ENCODE results near the gene CYP4A22.

GRCh38 chr1:47128221-47128620, 9.0 kb upstream of the CYP4A22 start:
- no peak for TF ChIP-seq CTCF (IDR thresholded peaks at IDR 0.05 in 2 of 3, conservative IDR thresholded peaks at IDR 0.05 in 1 of 3; ENCODE audit: insufficient read depth in 2 of 3, low read depth in 1 of 3, low read length in 3 of 3)
- TF ChIP-seq ZNF518B (CRISPR knock-in tag; IDR thresholded peaks at IDR 0.05), result no peak
- no peak for TF ChIP-seq CHD1 (IDR thresholded peaks at IDR 0.05; ENCODE audit: low read length)
- TF ChIP-seq BRF2 (IDR thresholded peaks at IDR 0.05; ENCODE audit: borderline replicate concordance, insufficient read depth, insufficient read length), result no peak
- TF ChIP-seq NFE2 (IDR thresholded peaks at IDR 0.05; ENCODE audit: low read depth), result no peak
- TF ChIP-seq SREBF1 (IDR thresholded peaks at IDR 0.05; ENCODE audit: borderline replicate concordance, low read depth, low read length), result no peak
- TF ChIP-seq UBTF (IDR thresholded peaks at IDR 0.05; ENCODE audit: borderline replicate concordance in 1 of 2, low read depth in 2 of 2, low read length in 2 of 2), result no peak
- no peak for TF ChIP-seq USF2 (CRISPR knock-in tag; IDR thresholded peaks at IDR 0.05)
- TF ChIP-seq ZNF76 (CRISPR knock-in tag; IDR thresholded peaks at IDR 0.05; ENCODE audit: borderline replicate concordance), result no peak
- no peak for TF ChIP-seq MYC (IDR thresholded peaks at IDR 0.05; ENCODE audit: low read depth, low read length)
- TF ChIP-seq MYC (CRISPR knock-in tag; IDR thresholded peaks at IDR 0.05; ENCODE audit: borderline replicate concordance, low read depth), result no peak
- no peak for TF ChIP-seq MTF1 (CRISPR knock-in tag; IDR thresholded peaks at IDR 0.05; ENCODE audit: borderline replicate concordance)

Data from K562 (cell line).